ENCODE results near the gene RPL37A.

RPL37A gene

GRCh38 chr2:216527600-216527999 is 29.0 kb downstream of the RPL37A start:
- no peak for DNase-seq (ENCODE audit: low spot score)

DNA sequence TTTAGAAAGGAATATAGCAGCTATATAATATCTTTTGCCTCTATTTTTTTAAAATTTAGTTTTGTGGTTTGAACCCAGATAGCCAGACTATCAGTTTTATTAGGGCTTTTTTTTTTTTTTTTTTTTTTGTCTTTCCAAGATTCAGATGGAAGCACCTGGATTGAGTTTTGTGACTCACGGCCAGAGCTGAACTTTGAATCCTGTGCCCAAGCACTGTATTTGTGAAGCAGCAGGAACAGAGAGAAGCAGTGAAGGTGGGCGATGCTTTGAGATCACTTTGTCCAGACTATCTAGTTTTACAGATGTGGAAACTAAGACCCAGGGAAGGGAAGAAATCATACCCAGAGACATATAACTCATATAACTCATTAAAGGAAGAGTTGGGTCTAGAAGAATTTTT is 33.9 kb downstream of the RPL37A start:
- no peak for DNase-seq (ENCODE audit: low spot score)
- TF ChIP-seq CTCF (IDR thresholded peaks at IDR 0.05; ENCODE audit: extremely low read depth, missing control alignments), result no peak

More at GRCh38 chr2:216527600-216527999, 29.0 kb downstream of the RPL37A start:
- no peak for TF ChIP-seq CTCF (IDR thresholded peaks at IDR 0.05; ENCODE audit: extremely low read depth, missing control alignments)

GRCh38 chr2:216533609-216534008 is 35.0 kb downstream of the RPL37A start:
- no peak for DNase-seq (ENCODE audit: low spot score)
- no peak for TF ChIP-seq CTCF (IDR thresholded peaks at IDR 0.05; ENCODE audit: extremely low read depth, missing control alignments)

GRCh38 chr2:216534809-216535208 is 36.2 kb downstream of the RPL37A start:
- no peak for TF ChIP-seq CTCF (IDR thresholded peaks at IDR 0.05; ENCODE audit: extremely low read depth, missing control alignments)
- DNase-seq (ENCODE audit: low spot score), result no peak

- DNase-seq (ENCODE audit: low spot score), result no peak
- no peak for TF ChIP-seq CTCF (IDR thresholded peaks at IDR 0.05; ENCODE audit: extremely low read depth, missing control alignments)
These were observed 36.9 kb downstream of the RPL37A start for GRCh38 chr2:216535454-216535995.

GRCh38 chr2:216536734-216537210 is 38.1 kb downstream of the RPL37A start:
- TF ChIP-seq CTCF (IDR thresholded peaks at IDR 0.05; ENCODE audit: extremely low read depth, missing control alignments), result no peak
- no peak for DNase-seq (ENCODE audit: low spot score)

- no peak for TF ChIP-seq CTCF (IDR thresholded peaks at IDR 0.05; ENCODE audit: extremely low read depth, missing control alignments)
- no peak for DNase-seq (ENCODE audit: low spot score)
These were observed 38.7 kb downstream of the RPL37A start for GRCh38 chr2:216537366-216537765.

Data from GM20000 (cell line).